Measurements from ENCODE around the gene NOP10.

GRCh38 chr15:34335176-34336032 lies 7.5 kb downstream of the NOP10 start:
- TF ChIP-seq EZH2 (IDR thresholded peaks at IDR 0.05; ENCODE audit: borderline replicate concordance, low read depth, low read length, poor library complexity, severe bottlenecking): no peak
- no peak for TF ChIP-seq CTCF (conservative IDR thresholded peaks at IDR 0.05; ENCODE audit: low read depth, low read length)

Data from A673 (cell line).